ENCODE data around the gene TOM1L2.
"Not testable (repeated sequence)": the region's sequence is repeated elsewhere in the genome, so short reads cannot be mapped to it uniquely, and the experiment has no call there.

The TOM1L2 gene

DNA sequence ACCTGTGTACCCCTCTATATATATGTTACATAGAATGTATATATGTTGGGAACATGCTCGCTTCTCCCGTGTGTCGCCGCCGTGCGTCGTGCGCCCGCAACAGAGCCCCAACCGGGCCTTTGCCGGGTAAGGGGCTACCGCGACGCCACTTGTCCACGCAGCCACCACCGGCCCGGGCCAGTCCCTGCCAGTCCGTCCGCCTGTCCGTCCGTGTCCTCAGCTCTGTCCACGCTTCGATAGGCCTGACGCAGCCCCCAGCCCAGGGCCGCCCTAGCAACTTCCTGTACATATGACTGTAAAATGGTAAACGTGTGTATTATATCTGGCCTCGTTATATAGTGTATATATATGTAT lies 161.3 kb downstream of the TOM1L2 start:
- no peak for DNase-seq (ENCODE audit: low read depth in 1 of 2, low spot score in 1 of 2)

DNA sequence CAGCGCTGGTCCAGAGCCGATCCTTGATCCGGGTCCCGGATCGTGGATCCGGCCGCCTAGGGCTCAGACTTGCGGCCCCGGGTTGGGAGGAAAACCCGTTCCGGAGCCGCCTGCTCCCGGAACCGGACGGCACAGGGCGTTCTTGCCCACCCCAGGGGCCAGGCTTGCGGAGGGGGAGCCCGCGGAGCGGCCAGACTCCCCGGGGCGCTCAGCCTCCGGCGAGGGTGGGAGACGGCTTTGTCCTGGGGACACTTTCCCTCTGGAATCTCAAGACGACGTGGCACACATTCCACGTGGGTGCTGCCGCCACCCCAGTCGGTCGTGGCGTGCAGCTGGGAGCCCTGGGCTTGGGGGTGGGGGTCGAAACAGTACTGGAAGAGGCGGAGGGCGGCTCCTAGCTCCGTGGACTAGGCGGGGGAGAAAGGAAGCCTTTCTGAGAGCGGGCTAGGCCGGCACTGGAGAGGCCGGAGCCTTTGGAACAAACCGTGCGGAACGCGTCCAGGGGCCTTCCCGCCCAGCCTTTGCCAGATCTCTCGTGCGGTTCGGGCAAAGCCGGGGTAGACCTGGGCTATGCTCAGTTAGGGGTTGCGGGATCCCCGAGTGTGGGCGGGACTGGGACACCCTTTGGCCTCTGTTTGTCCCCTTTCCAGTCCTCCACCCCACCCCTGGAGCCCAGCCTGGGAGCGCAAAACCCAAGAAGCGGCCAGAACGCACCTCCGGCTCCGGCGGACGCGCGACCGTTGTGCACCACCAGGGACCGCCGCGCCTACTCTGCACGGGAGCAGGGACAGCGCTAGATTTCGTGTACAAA lies 161.9 kb downstream of the TOM1L2 start:
- DNase-seq (ENCODE audit: low read depth in 1 of 2, low spot score in 1 of 2): no peak

DNA sequence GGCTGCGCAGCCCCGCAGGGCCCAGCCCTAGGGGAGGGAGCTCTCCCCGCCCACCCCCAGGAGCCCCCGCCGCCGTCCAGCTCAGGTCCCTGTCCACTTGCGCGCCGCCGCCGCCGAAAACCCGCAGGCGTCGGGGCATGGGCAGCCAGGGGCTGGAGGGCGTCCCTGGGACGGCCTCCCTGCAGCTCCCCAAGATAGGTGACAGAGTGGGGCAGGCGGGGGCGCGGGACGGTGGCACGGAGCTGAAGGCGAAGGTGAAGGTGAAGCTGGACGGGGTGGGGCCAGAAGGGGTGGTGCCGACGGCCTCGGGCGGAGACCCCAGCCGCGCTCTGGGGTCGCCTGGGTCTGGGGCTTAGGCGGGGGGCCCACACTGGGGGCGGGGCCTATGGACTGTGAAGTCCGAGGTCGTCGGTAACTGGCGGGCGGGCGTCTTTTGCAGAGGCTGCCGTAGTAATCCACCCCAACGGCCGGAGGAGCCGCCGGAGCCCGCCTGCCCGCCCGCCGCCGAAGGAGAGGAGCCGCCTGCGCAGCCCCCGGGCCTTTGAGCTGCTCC lies 162.6 kb downstream of the TOM1L2 start:
- DNase-seq (ENCODE audit: low read depth in 1 of 2, low spot score in 1 of 2): no peak

DNA sequence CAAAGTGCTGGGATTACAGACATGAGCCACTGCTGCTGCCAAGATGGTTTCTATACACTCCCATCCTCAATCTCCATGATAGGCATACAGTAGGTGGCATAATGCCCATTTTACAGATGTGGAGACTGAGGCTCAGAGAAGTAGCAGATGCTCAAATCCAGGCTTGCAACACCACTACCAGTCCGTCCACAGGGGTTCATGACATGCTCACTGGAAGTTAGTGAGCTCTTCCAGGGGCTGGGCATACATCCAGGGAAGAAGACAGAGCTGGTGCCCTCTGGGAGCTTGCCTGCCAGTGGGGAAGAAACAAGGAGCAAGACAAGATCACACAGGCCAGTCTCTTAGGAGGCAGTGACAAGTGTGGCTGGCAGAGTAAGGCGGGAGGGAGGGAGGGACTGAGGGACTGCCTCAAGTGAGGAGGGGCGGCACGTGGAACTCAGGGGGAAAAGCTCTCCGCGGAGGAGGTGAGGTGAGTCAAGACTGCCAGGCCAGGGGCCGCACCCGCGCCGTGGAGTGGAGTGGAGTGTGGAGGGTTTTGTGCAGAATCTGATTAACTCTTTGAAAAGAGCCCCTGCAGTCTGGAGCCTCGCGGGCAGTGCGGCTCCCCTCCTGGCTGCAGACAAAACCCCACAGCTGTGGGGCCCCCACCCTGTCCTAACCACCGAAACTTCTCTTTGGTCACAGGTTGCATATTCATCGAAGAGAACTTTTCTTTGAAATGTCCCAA lies 163.3 kb downstream of the TOM1L2 start:
- no peak for DNase-seq (ENCODE audit: low read depth in 1 of 2, low spot score in 1 of 2)

DNA sequence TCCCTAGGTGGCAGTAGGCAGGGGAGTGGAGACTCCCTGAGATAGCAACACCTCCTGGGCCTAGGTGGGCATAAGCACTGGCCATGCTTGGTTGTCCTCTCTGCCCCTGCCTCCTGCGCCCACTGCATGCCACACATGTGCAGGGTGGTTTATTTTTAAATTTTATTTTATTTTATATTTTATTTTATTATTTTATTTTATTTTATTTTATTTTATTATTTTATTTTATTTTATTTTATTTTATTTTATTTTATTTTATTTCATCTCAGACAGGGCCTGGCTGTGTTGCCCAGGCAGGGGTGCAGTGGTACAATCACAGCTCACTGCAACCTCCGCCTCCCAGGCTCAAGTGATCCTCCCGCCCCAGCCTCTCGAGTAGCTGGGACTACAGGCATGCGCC lies 164.0 kb downstream of the TOM1L2 start:
- DNase-seq (ENCODE audit: low read depth in 1 of 2, low spot score in 1 of 2): not testable (repeated sequence)

DNA sequence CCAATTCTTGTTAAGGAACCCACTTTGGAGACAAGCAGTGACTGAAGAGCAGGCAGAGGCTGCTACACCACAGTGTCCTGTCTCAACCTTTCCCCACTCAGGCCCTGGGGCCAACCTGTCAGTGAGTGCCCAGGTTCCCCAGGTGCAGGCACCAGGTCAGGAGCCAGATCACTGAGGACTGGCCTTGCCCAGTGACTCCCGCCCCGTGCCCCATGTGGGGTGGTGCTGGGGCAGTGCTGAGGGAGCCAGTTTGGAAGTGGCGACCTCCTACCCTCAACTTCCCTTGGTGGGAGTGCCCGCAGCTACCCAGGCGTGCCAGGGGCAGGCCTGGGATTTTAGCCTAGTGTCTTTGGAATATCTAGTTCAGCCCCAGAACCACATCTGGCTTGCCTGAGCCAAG lies 164.8 kb downstream of the TOM1L2 start:
- DNase-seq (ENCODE audit: low read depth in 1 of 2, low spot score in 1 of 2): no peak

DNA sequence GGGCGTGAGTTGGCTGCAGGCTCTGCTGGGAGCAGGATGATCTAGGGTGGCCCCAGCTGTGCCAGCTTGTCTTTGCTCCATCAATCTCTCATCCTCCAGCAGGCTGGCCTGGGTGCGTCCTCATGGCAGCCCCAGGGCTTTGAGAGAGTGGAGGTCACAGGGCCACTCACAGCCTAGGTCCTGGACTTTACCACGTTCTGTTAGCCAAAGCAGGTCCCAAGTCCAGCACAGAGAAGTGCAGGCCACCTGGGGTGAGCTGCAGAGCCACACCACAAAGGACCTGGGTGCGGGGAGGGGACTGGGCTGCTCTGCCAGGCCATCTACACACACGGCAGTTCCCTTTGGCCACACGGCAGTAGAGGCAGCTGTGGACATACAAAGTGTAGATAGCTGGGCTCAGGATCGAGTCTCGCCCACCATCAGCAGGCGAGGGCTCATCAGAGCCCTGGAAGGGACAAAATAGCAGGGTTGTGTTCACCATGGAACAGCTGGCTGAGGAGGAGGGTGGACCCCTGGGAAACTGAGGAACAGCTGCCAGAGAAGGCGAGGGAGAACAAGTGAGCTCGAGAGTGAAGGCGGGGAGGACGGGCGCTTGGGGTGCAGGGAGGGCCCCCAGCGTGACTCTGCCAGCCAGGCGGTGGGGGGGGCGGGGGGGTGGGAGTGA lies 165.5 kb downstream of the TOM1L2 start:
- DNase-seq (ENCODE audit: low read depth in 1 of 2, low spot score in 1 of 2): no peak

DNA sequence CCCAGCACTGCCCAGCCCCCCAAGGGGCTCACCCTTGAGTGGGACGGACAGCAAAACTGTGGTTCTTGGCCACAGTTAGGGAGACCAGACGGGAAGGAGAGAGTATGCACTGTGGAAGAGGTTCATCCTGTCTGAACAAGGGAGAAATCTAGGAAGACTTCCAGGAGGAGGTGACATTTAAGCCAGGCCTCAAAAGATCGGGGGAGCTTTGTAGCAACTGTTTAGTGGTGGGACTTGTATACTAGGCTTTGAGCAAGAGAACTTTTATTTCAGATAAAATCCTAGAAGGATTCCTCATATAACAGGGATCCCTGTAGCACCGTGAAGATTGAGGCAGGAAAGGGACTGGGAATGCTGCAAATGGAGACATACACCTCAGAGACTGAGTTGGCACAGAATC lies 166.2 kb downstream of the TOM1L2 start:
- no peak for DNase-seq (ENCODE audit: low read depth in 1 of 2, low spot score in 1 of 2)

DNA sequence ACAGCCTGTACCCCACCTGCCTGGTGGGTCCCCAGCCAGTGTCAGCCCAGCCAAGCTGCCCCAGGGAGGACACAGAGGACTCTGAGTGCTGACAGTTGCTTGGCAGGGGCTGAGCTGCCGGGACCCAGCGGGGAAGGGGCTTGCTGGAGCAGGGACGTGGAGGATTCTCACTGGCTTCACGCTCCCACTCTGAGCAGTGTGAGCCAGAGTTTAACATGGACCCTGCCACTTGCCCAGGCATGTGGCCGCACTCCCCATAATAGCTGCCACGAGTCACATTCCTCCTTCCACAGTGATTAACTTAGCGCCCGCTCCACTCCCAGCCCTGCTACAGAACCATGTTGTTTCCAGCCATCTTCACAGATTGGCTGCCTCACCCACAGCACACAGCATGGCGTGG lies 166.6 kb downstream of the TOM1L2 start:
- no peak for DNase-seq (ENCODE audit: low read depth in 1 of 2, low spot score in 1 of 2)

DNA sequence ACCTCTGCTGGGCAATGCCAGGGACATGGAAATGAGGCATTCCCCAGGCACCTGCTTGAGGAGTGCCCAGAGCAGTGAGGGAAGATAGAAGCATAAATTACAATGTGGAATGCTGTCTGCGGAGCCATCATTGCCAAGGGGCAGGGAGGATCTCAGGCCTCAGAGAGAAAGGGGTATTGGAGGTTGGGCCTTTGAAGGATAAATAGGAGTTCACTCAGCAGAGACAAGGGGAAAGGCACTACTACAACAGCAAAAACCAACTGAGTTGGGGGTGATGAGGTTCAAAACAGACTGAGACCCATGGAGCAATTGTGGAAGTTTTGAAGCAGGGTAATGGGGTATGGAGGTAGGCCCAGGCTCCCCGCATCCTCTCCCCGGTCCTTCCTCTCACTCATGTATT lies 168.2 kb downstream of the TOM1L2 start:
- DNase-seq (ENCODE audit: low read depth in 1 of 2, low spot score in 1 of 2): no peak

DNA sequence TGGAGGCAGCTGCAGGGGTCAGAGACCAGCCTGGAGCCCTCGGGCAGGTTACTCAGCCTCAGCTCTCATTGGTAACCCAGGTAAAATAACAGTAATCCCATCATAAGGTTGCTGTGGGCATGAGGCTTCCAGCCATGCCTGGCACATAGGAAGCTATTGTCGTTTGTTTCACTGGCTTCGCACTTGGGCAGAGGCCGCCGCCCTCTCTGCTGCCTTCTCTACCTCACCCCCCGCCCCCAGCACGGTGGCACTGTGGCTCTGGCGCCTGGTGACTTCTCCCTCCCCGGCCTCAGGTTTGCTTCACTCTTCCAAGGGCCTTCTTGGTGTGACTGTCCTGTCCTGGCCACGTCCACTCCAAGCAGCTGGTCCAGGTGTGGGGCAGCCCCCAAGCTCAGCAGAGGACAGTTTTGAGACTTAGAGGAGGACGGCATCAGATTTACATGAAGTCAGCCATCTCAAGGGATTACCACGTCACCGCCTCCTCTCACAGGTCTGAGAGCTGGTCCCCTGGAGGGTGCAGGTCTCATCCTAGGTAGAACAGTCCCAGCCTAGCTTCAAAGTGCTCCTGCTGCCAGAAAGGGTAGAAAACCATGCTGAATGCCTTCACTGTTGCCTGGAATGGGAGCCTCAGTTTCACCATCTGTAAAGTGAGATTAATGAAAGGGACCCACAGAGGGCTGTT lies 170.3 kb downstream of the TOM1L2 start:
- no peak for DNase-seq (ENCODE audit: low read depth in 1 of 2, low spot score in 1 of 2)

DNA sequence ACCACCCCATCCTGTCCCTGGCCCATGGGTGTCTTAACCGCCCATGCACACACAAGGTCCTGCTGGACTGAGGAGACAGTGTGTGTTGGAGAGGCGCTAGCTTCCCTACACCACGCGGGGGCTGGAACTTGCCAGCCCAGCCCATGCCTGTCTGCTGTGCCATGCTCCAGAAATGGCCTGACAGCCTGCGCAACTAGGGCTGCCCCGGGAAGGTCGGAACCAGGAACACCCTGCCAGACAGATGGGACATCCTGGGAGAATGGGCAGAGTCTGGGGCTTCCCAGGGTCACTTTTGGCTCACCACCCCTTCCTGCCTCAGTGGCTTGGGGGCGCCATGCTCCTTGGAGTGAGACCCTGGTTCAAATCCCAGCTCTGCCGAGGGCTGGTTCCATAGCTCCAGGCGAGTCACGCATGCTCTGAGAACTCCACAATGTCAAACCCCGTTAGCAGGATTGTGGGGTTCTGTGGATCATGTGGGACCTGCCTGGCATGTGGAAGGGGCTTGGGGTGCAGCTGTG lies 171.6 kb downstream of the TOM1L2 start:
- no peak for DNase-seq (ENCODE audit: low read depth in 1 of 2, low spot score in 1 of 2)

DNA sequence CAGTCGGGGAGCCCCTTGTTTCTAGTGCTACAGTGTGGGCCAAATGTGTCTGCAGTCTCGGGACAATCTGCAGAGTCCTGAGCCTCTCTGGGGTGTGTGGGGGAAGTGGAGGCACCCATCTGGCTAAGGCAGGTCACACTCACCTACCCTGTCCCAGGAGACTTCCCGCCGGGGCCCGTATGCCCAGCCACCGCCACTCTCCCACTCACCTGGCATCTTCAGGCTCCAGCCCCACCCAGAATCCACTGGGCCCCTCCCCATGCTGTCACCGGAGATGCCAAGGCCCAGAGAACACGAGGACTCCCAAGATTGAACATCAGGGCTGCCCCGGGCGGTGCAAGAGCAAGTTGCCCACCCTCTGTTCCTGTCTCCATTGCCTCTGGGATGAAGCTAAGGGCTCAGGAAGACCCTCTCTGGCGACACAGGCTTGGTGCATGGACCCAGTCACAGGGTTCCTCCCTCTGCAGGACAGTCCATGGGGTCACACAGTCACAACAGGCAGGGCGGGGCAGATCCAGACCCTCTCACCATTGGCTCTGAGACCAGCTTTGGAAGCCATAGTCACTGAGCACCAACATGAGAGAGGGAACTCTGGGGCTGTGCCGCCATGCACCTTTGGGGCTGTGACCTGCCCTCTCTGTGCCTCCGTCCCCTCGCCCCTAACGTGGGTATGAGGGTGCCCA lies 173.5 kb downstream of the TOM1L2 start:
- DNase-seq (ENCODE audit: low read depth in 1 of 2, low spot score in 1 of 2): no peak

DNA sequence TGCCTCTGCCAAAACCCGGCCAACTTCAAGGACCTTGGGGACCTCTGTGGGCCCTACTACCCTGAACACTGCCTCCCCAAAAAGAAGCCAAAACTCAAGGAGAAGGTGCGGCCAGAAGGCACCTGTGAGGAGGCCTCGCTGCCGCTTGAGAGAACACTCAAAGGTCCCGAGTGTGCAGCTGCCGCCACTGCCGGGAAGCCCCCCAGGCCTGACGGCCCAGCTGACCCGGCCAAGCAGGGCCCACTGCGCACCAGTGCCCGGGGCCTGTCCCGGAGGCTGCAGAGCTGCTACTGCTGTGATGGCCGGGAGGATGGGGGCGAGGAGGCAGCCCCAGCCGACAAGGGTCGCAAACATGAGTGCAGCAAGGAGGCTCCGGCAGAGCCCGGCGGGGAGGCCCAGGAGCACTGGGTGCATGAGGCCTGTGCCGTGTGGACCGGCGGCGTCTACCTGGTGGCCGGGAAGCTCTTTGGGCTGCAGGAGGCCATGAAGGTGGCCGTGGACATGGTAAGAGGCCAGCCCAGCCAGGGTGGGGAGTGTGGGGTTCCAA lies 174.1 kb downstream of the TOM1L2 start:
- DNase-seq (ENCODE audit: low read depth in 1 of 2, low spot score in 1 of 2): no peak

DNA sequence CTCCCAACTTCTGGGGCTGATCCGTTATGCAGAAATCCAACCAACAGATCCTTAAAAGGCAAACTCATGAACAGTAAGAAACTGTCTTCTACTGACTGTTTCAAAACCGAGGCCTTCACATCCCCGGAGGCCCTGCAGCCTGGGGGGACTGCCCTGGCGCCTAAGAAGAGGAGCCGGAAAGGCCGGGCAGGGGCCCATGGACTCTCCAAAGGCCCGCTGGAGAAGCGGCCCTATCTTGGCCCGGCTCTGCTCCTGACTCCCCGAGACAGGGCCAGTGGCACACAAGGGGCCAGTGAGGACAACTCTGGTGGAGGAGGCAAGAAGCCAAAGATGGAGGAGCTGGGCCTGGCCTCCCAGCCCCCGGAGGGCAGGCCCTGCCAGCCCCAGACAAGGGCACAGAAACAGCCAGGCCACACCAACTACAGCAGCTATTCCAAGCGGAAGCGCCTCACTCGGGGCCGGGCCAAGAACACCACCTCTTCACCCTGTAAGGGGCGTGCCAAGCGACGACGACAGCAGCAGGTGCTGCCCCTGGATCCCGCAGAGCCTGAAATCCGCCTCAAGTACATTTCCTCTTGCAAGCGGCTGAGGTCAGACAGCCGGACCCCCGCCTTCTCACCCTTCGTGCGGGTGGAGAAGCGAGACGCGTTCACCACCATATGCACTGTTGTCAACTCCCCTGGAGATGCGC lies 174.9 kb downstream of the TOM1L2 start:
- no peak for DNase-seq (ENCODE audit: low read depth in 1 of 2, low spot score in 1 of 2)

DNA sequence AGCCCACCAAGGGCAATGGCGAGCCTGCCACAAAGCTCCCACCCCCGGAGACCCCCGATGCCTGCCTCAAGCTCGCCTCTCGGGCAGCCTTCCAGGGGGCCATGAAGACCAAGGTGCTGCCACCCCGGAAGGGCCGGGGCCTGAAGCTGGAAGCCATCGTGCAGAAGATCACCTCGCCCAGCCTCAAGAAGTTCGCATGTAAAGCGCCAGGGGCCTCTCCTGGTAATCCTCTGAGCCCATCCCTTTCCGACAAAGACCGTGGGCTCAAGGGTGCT lies 175.5 kb downstream of the TOM1L2 start:
- DNase-seq (ENCODE audit: low read depth in 1 of 2, low spot score in 1 of 2): no peak

DNA sequence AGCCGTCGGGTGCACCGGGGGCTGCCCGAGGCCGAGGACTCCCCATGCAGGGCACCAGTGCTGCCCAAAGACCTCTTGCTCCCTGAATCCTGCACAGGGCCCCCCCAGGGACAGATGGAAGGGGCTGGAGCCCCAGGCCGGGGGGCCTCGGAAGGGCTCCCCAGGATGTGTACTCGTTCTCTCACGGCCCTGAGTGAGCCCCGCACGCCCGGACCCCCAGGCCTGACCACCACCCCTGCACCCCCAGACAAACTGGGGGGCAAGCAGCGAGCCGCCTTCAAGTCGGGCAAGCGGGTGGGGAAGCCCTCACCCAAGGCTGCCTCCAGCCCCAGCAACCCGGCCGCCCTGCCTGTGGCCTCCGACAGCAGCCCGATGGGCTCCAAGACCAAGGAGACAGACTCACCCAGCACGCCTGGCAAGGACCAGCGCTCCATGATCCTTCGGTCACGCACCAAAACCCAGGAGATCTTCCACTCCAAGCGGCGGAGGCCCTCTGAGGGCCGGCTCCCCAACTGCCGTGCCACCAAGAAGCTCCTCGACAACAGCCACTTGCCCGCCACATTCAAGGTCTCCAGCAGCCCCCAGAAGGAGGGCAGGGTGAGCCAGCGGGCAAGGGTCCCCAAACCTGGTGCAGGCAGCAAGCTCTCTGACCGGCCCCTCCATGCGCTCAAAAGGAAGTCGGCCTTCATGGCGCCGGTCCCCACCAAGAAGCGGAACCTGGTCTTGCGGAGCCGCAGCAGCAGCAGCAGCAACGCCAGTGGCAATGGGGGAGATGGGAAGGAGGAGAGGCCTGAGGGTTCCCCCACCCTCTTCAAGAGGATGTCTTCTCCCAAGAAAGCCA lies 176.0 kb downstream of the TOM1L2 start:
- no peak for DNase-seq (ENCODE audit: low read depth in 1 of 2, low spot score in 1 of 2)

DNA sequence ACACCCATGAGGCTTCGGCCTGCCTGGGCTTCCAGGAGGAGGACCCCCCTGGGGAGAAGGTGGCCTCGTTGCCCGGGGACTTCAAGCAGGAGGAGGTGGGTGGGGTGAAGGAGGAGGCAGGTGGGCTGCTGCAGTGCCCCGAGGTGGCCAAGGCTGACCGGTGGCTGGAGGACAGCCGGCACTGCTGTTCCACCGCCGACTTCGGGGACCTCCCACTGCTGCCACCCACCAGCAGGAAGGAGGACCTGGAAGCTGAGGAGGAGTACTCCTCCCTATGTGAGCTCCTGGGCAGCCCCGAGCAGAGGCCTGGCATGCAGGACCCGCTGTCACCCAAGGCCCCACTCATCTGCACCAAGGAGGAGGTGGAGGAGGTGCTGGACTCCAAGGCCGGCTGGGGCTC lies 176.9 kb downstream of the TOM1L2 start:
- DNase-seq (ENCODE audit: low read depth in 1 of 2, low spot score in 1 of 2): no peak

DNA sequence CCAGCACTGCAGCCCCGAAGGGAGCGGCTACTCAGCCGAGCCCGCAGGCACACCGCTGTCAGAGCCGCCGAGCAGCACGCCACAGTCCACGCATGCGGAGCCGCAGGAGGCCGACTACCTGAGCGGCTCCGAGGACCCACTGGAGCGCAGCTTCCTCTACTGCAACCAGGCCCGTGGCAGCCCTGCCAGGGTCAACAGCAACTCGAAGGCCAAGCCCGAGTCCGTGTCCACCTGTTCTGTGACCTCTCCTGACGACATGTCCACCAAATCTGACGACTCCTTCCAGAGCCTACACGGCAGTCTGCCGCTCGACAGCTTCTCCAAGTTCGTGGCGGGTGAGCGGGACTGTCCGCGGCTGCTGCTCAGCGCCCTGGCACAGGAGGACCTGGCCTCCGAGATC lies 177.8 kb downstream of the TOM1L2 start:
- DNase-seq (ENCODE audit: low read depth in 1 of 2, low spot score in 1 of 2): no peak

Measured in activated CD4-positive, alpha-beta T cell treated with anti-CD3 and anti-CD28 coated beads, Interleukin-2, amount 50 U/mL, for 24 hours (primary cell).